Skeletal muscle satellite cell (primary cell): Measurements from ENCODE around the gene JAK1. TPM values are rescaled to one million over a fixed set of nuclear protein-coding genes. Genes with fewer than 3 reads are reported as not detected.

ENCODE experiments used
- small RNA-seq: library from RNA; depleted of rRNA; stranded (forward); fragments of <200 nt; gene quantifications from one replicate; pipeline ENCODE3, GENCODE V24; 2012

The JAK1 gene

Small RNA genes within 50 kb of the gene (small RNA-seq; reads per million reads assigned to genes)
- not detected for gene AL606517.2
